Glutamatergic neuron (in vitro differentiated cells): ENCODE results near the gene GPHN. TPM values are rescaled to one million over a fixed set of nuclear protein-coding genes. Genes with fewer than 3 reads are reported as not detected.

Source experiments
- DNase-seq: peaks from one replicate; pipeline ENCODE4 v3.0.0; 2022
- H3K27ac Mint-ChIP-seq: one replicate; pipeline ENCODE4 v1.8.0; 2020; ENCODE audit warnings: mild to moderate bottlenecking, mixed read lengths, inconsistent platforms; ENCODE audit not compliant: unreplicated experiment
- H3K27me3 Mint-ChIP-seq: one replicate; pipeline ENCODE4 v1.8.0; 2020; ENCODE audit warnings: mild to moderate bottlenecking, moderate library complexity, mixed read lengths, inconsistent platforms; ENCODE audit not compliant: unreplicated experiment
- H3K36me3 Mint-ChIP-seq: one replicate; pipeline ENCODE4 v1.8.0; 2020; ENCODE audit warnings: mild to moderate bottlenecking, mixed read lengths, inconsistent platforms; ENCODE audit not compliant: unreplicated experiment
- H3K4me1 Mint-ChIP-seq: one replicate; pipeline ENCODE4 v1.8.0; 2020; ENCODE audit warnings: mild to moderate bottlenecking, low read depth, mixed read lengths, inconsistent platforms; ENCODE audit not compliant: unreplicated experiment
- H3K4me3 Mint-ChIP-seq: one replicate; pipeline ENCODE4 v1.8.0; 2020; ENCODE audit warnings: mild to moderate bottlenecking, mixed read lengths, inconsistent platforms; ENCODE audit not compliant: unreplicated experiment
- H3K9me3 Mint-ChIP-seq: one replicate; pipeline ENCODE4 v1.8.0; 2020; ENCODE audit warnings: mild to moderate bottlenecking, moderate library complexity, mixed read lengths, inconsistent platforms; ENCODE audit not compliant: unreplicated experiment
- CTCF ChIP-seq: fragments of 200-600 bp; sonication (generic); IDR thresholded peaks from one replicate; pipeline ENCODE4 v1.5.0; 2021; ENCODE audit not compliant: partially characterized antibody, unreplicated experiment
- total RNA-seq: library from RNA; stranded (reverse); fragmentation: NEBNext Ultra II Directional; extraction: Animal tissue kit (Norgen Biotek cat#: 25700); gene quantifications from one replicate; pipeline ENCODE4 v1.2.1, GENCODE V29; 2021; ENCODE audit not compliant: unreplicated experiment

Gene GPHN
- total RNA-seq, 1 donor from 2014 or later: 29.8 TPM

DNA sequence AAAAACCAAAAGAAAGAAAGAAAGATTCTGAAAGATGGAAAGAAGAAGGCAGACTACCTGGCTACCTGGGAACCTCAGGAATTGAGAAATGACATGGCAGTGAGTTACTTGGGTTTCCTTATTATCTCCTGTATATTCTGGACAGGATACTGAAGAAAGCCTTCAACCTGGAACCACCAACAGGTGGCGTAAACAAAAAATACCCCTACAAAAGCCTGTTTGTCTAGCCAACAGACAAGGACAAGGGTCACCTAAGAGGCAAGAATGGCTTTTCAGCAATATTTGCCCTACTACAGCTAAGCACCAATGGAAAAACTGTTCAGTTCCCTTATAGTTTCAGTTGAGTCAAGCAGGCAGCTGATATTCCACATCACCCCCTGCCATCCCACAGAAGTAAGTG is 274.9 kb downstream of the GPHN start:
- H3K9me3 Mint-ChIP-seq: no peaks in the 10 kb centered on the region
- no peaks in the 10 kb centered on the region for H3K36me3 Mint-ChIP-seq
- peaks cover 2% of the 10 kb centered on the region for H3K27me3 Mint-ChIP-seq
- no peak for TF ChIP-seq CTCF
- DNase-seq: no peak
- H3K4me1 Mint-ChIP-seq: no peaks in the 10 kb centered on the region
- no peak overlapping the region for H3K4me3 Mint-ChIP-seq
- H3K27ac Mint-ChIP-seq: no peak overlapping the region

DNA sequence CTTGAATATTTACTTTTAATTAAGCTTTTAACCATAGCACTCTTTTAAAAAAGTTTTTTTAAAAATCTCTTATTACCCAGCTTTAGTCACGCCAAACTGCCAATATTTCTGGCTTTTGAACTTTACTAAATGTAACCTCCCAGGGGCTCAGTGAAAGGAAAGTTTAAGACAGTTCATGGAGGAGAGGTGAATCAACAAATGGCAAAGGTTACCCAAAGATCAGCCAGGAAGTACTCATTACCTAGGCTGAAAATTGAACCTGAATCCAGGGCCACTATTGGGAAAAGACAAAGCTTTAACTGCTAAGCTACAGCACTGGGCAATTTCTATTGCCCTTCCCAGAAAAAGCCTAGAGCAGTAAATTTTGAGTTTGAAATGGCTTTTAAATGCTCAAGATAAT is 282.2 kb downstream of the GPHN start:
- Mint-ChIP-seq H3K4me3 (no peak overlapping the region), H3K9me3 (peaks cover 8% of the 10 kb centered on the region), H3K27me3 (peaks cover 2% of the 10 kb centered on the region), H3K27ac (no peak overlapping the region), H3K36me3 (peaks cover 17% of the 10 kb centered on the region), H3K4me1 (no peaks in the 10 kb centered on the region)
- TF ChIP-seq CTCF: no peak
- no peak for DNase-seq

DNA sequence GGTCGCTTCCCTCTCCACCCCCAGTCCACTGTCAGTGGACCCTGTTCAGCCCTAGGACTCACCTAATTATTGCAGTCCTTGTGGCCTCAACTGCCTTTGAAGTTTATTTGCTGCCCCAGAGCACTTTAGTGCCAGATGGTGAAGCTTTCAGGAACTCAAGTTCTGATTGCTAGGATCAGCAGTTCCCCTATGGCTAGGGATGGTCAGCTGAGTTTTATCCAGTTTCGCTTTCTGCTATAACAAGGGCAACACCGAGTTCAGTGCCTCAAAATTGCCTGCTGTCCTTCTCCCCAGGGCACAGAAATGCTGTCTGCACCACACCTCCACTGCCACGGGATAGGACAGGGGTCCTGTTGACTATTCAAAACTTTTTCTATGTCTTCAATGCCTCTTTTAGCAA is 295.0 kb downstream of the GPHN start:
- TF ChIP-seq CTCF: no peak
- no peak overlapping the region for H3K27ac Mint-ChIP-seq
- peaks cover 13% of the 10 kb centered on the region for H3K36me3 Mint-ChIP-seq
- no peaks in the 10 kb centered on the region for H3K4me1 Mint-ChIP-seq
- H3K4me3 Mint-ChIP-seq: no peak overlapping the region
- H3K9me3 Mint-ChIP-seq: peaks cover 6% of the 10 kb centered on the region
- peaks cover 2% of the 10 kb centered on the region for H3K27me3 Mint-ChIP-seq
- DNase-seq: no peak

DNA sequence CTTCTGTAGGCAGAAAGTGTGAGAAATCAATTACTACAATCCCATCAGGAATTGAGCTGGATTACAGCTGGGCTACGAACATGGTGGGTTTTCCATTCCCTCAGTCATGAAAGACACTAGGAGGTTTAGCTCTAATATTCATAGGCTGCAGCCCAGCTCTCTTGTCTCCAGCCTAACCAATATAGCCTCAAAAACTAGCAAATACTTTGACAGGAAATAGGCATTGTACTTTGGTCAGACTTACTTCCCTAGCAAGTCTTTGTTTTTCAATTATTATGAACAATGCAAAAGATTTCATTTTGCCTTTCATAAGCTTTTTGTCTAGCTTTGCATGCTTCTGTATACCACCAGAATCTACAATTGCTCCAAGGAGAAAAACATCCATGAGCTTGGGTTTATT is 296.2 kb downstream of the GPHN start:
- H3K4me3 Mint-ChIP-seq: no peak overlapping the region
- no peak overlapping the region for H3K27ac Mint-ChIP-seq
- peaks cover 13% of the 10 kb centered on the region for H3K36me3 Mint-ChIP-seq
- no peaks in the 10 kb centered on the region for H3K4me1 Mint-ChIP-seq
- H3K27me3 Mint-ChIP-seq: peaks cover 2% of the 10 kb centered on the region
- DNase-seq: no peak
- H3K9me3 Mint-ChIP-seq: peaks cover 6% of the 10 kb centered on the region
- TF ChIP-seq CTCF: no peak

- H3K27ac Mint-ChIP-seq: no peak overlapping the region
- H3K9me3 Mint-ChIP-seq: peaks cover 1% of the 10 kb centered on the region
- H3K27me3 Mint-ChIP-seq: peaks cover 2% of the 10 kb centered on the region
- H3K4me1 Mint-ChIP-seq: no peaks in the 10 kb centered on the region
- no peak for TF ChIP-seq CTCF
- peaks cover 32% of the 10 kb centered on the region for H3K36me3 Mint-ChIP-seq
- DNase-seq: no peak
- no peak overlapping the region for H3K4me3 Mint-ChIP-seq
Observed at GRCh38 chr14:66813636-66814035, 305.7 kb downstream of the GPHN start.
